Measurements from ENCODE around the gene LGMN. TPM values are rescaled to one million over a fixed set of nuclear protein-coding genes. Genes with fewer than 3 reads are reported as not detected.

LGMN gene
- total RNA-seq (2022; extraction: Qiagen RNA extraction), result 56.4 to 61.7 TPM (median 58.4 TPM) in 5 replicates

GRCh38 chr14:92748259-92749016 is at the start of gene LGMN:
Gene LGMN, minus strand, starts transcription at chr14:92748627. Its CDS starts 15,841 bp downstream, at chr14:92732786.

DNA sequence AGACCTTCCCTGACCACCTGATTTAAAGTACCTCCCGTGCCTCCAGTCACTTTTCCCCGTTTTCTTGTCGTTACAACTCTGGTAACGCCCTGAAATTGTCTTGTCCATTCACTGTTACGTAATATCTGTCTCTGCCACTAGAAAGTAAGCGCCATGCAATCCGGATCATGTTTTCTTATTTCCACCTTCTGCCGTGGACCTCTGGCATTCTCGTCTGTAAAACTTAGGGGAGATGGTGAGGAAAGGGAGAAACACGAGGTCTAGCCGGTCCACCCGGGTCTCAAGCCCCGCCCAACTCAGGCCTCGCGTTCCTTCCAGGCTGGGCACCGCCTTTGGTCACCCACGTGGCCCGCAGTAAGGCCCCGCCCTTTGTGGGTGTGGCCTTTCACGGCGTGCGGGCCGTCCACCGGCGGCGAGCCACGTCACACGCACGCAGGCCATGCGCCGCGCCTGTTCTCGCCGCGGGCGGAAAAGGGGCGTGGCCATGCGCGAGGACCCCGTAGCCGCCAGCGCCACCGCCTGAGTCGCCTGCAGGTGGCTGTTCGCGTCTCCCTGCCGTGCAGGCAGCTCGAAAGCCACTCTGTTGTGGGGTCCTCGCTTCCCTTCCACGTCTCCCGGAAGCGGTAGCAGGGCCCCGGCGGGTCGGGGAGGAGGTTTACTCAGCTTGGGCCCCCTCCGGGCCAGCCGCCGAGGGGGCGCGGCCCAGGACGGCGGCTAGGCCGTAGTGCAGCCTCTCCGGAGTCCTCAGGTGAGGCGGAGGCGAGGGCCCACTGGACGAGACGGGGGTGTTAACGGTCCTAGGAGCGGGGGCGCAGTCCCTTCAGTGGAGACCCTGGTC is 45.5 kb upstream of the LGMN start, which contains the start of gene GOLGA5:
TSS of gene GOLGA5 (plus strand) at position 597 of the 838 bp plus-strand sequence. CDS start 3,133 bp downstream, outside the sequence.

Other genes starting within 250 kb of the LGMN start
- 16.6 to 23.7 TPM (median 21.5 TPM) in 5 replicates for gene RIN3, start 234.8 kb downstream of the LGMN start, total RNA-seq (2022; extraction: Qiagen RNA extraction)
- gene GOLGA5, start 45.7 kb upstream of the LGMN start, total RNA-seq (2022; extraction: Qiagen RNA extraction), result 21.9 to 31.6 TPM (median 25.8 TPM) in 5 replicates
- gene CHGA, start 174.5 kb upstream of the LGMN start, total RNA-seq (2022; extraction: Qiagen RNA extraction), result 1.2 to 2.0 TPM (median 1.6 TPM) in 5 replicates